GM18499 (cell line): ENCODE data around the gene LRFN2.

Experiments
- ATAC-seq: cut with Tn5 transposase; IDR thresholded peaks from one replicate; pipeline ENCODE4 v1.9.1; 2021; ENCODE audit warnings: moderate number of reproducible peaks; ENCODE audit not compliant: insufficient read depth, unreplicated experiment

Gene LRFN2

DNA sequence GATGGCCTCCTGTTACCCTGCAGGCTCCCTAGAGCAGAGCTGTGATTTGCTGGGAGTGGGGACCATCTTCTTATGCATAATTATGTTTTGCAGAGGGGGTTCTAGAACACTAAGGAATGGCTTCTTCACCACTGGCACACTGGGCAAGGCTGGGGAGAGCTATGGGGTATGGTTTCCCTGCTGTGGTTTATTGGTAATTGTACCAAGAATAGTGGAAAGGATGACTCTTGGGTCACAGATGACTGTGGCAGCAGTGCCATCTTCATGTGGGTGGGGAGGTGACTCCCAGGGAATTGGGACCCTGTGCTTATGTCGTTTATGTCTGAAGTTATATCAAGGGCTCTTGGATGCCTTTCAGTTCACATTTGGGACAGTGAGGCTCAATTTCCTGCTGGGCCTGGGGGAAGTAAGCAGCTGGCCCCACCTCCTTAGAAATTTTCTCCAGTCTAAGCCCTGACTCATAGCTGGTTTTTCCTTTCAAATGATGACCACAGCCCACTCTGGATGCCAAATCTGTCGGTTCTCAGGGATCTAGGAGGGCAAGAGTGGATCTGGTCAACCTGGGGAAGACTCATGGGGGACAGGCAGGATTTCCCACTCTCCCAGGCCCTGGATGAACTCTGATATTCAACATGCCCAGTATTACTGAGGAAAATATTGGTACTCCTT lies 230.8 kb downstream of the LRFN2 start:
- no peak for ATAC-seq

DNA sequence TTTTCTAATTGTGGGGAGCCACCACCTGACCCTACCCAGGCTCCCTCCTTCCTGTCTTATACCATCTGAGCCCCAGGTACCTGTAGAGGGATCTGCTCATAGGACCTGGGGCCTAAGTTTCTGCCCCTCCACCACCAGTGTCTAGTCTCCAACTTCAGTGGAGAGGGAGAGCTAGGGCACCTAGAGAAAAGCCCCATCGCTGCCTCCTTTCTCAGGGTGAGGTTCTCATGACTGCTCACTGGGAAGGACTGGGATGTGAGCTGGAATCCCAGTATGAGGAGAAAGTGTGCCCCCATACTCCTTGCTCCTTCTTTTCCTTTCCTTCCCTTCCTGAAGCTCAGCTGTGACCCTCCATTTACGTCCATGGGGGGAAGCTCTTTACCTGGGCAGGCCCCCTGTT lies 231.6 kb downstream of the LRFN2 start:
- no peak for ATAC-seq

DNA sequence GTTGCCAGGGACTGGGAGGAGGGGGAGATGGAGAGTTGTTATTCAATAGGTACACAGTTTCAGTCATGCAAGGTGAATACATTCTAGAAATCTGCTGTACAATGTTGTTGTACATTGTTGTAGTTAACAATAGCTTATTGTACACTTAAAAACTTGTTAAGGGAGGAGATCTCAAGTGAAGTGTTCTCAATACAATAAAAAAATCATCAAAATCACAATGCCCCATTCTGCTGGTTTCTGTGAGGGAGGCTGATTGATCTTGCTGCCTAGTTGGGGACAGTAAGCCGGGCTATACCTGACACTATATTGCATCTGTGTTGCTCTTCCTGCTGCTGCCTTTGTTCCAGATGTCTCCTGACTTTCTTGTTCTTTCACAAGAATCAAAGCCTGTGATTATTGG lies 232.1 kb downstream of the LRFN2 start:
- no peak for ATAC-seq

DNA sequence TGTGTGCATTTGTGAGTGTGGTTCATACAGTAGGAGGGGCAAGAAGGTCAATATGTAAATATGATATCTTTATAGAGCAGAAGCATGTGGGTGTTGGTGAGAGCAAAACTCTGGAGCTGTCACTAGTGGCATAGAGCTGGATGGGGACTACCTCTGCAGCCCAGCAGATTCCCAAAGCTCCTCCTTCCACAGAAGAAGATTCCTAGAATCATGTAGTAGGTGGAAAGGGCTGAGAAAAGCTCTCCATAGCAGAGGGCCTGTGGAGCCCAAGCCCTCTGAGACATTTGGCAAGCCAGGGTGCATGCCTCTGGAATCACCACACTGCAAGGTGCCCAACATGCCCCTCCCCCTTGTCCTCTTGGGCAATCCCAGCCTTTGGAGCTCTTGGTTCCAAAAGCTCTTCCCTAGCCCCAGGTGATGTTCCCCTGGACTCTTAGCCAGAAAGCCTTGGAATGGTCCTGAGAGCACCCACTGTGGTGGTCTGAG lies 233.2 kb downstream of the LRFN2 start:
- ATAC-seq = no peak

DNA sequence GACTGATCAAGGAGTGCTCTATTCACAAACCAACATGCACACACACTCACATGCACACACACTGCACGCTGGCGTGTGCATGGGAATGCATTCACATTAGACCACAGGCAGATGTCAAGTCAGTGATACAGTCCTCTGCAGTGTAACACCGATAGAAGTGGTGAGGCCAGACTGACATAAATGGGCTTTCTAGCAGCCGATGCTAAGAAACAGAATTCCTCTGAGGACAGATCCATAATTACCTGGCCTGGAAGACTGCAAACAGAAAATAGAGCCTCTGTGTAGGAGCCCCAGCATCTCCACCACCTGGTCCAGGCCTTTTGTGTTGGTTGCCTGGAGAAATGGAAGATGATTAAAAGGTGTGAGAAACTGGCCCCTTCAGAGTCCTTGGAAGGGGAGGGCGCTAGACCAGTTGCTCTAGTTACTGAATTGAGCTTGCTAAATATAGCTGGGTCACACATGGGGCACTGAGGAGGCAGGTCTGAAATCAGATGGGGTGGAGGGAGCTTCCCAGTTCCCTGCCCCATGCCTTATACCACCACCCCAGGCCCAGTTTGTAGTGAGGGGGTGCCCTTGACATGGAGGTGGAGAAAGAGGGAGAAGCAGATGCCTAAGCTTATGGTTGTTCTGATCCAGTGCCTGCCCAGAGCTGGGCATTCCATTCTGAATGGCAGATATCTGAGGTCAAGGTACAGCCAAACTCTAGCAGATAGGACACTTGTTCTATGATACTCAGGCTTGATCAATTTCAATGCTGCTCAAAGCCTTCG lies 233.8 kb downstream of the LRFN2 start:
- ATAC-seq = no peak

DNA sequence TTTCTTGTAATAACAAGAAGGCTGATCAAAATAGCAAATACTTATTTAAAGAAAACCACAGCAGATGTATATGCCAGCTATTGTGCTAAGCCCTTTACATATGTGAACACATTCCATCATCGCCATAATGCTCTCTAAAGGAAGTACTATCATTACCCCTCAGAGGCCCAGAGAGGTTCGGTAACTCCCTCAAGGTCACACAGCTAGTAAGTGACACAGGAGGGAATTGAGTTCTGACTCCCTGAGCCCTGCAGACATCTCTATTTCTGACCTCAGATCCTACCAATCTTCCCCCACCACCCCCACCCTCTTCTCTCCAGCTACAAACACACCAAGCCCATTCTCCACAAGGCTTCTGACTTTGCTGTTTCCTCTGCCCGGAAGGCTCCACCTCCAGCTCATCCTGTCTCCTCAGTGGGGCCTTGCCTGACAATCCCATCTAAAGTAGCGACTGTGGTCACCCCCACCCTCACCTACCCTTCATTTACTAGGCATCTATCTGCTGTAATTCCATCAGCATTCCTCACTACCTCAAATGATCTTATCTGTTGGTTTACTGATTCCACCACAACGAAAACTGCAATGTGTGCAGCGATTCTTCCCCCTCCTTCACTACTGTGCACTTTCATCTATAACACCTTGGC lies 234.5 kb downstream of the LRFN2 start:
- no peak for ATAC-seq

DNA sequence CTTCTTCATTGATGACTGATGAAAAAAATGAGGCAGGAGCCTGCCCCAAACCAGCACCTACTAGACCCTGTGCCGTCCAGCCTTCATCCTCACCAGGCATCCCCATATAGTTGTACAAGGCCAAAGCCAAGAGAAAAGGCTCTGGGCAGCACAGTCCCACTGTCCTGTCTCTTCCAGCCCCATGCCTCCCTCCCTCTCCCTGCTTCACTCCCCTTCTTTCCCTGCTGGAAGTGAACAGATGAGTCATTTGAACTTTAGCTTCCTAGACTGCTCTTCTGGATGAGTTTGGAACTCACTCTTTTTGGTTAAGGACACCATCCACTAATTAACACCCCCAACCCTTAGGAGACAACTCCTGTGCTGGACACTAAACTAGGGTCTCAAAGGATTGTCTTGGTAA lies 235.2 kb downstream of the LRFN2 start:
- ATAC-seq = no peak

DNA sequence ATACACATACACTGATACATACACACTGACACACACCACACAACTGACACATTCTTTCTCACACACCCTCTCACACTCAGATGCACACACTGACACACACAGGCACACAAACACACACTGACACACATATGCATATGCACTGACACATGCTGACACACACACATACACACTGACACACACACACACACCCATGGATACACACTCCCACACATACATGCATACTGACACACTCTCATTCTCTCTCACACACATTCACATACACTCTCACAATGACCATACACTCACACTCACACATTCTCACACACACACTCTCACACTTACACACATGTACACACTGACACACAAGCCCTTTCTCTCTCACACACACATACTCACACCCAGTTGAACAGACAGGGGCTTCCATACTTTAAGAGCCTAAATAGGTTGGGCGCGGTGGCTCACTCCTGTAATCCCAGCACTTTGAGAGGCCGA lies 236.4 kb downstream of the LRFN2 start:
- ATAC-seq = no peak

DNA sequence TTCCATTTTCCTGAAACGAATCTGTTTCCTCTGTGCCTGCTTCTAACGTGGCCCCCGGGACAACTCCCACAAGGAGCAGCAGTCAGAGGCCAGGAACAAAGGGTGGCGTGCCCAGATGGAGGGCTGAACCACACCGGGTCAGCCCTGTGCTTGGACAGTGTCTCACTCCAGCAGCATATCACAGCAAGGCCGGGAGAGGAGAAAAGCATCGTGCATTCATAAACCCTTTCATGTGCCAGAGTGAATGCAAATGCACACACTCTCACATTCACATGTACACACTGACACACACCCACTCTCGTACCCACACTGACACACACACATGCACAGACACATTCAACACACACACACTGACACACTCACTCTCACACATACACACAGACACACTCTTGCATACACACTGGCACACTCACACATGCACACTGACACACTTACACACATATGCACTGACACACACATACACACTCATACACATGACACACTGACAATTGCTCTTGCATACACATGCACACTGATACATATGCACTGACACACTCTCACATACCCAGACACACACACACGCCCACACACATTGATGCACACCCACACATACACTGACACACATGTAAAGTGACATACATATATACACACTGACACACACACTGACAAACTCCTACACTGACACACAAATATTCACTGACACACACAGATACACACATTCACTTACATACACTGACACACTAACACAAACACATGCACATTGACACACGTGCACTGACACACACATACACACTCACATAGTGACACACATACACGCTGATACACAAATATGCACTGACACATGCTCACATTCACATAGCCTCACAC lies 237.0 kb downstream of the LRFN2 start:
- ATAC-seq = no peak

DNA sequence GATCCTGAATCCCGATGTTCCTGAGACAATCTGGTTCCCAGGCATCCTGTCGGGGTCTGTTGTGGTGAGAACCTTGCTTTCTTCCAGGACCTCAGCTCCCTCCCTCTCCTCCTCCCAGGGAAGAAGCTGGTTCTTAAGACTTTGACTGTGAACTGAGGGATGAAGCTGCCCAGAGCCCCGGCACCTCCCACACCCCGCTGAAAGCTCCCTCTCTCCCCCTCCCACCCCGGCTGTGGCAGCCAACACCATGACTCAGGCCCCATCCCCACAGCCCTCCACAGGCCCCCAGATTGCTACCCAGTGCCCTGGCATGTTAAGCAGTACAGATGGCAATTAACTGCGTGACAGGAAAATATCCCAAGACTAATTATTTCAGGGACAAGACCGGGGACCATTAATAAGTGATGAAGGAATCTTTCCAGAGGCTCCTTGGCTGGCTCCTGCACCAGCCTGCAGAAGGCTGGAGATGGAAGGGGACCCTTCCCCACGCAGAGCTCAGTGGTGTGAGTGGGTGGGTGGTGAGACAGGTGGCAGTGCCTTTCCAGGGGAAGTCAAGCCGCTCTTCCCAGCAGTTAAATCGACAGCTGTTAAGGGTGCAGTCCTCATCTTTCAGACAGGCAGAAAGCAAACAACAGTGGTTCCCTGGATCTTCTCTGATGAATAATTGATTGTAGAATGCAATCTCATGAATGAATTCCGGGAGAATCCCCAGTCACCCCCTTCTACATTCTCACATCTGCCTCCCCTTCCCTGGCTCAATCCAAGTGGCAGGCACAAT lies 237.9 kb downstream of the LRFN2 start:
- ATAC-seq = no peak

DNA sequence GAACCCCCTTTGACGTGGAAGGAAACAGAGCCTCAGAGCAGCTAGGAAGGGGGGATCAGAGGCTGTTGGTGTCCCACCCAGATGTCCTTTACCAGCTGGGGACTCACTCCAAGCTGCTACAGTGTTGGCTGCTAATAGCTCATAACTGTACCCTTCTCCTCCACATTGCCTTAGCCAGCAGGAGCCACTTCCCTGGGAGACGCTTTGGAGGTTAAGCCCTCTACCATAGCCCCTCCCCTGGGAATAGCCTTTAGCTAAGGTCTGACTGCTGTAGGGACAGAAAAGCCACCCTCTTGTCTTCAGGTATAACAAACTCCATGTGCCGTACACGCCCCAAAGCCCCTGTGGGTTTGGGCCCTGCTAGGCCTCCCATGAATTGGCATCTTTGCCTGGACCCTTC lies 238.6 kb downstream of the LRFN2 start:
- no peak for ATAC-seq

DNA sequence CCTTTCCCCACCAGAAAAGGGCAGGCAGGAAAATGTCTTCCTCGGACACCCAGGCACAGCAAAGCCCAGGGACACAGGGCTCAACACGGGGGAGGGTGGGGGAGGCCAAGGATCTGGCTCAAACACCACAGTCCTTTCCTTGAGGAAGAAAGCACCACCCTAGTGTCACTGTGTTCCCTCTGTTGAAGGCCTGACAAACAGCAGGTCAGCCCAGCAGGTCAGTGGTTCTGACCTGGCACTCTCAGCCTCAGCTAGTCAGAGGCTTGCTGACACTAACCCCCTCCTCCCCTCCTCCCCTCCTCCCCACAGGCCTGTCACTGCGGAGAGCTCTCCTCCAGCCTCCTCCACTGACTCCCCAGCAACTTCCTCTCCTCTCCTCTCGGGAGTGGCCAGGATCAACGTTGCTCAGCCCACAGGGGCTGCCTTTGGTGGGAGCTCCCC lies 239.6 kb downstream of the LRFN2 start:
- ATAC-seq = no peak

DNA sequence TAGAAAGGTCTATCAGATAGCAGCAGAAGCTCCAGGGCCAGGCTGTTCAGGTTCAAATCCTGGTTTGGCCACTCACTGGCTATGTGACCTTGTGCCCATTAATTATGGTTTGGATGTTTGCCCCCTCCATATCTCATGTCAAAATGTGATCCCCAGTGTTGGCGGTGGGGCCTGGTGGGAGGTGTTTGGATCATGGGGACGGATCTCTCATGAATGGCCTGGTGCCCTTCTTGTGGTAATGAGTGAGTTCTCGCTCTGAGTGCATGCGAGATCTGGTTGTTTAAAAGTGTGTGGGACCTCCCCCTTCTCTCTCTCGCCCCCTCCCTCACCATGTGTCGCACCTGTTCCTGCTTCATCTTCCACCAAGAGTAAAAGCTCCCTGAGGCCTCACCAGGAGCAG lies 240.9 kb downstream of the LRFN2 start:
- ATAC-seq = no peak

DNA sequence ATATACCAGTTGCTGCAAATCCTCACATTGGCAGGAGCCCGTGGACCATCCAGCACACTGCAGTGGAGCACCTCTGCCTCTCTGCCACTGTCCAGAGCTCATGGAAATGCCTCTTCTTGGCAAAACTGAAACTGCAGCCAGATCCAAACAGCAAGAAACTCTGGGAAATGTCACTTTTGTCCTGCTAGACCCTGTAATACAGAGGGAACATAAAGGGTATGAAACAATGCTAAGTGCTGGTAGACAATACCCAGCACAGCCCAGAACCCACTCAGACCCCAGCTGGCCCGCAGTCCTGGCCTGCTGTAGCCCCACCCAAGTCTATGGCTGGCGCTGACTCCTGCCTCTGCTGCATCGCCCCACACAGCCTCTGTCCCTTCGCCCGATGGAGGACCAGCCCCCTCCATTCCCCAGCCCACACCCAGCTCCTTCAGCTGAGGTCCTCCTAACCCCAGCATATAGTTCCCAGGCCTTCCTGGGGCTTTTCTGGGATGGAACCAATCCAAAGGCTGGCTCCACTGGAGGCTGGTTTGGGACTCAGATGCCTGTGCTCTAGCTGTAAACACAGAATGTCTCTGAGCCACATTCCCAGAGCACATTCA lies 242.5 kb downstream of the LRFN2 start:
- ATAC-seq = no peak

DNA sequence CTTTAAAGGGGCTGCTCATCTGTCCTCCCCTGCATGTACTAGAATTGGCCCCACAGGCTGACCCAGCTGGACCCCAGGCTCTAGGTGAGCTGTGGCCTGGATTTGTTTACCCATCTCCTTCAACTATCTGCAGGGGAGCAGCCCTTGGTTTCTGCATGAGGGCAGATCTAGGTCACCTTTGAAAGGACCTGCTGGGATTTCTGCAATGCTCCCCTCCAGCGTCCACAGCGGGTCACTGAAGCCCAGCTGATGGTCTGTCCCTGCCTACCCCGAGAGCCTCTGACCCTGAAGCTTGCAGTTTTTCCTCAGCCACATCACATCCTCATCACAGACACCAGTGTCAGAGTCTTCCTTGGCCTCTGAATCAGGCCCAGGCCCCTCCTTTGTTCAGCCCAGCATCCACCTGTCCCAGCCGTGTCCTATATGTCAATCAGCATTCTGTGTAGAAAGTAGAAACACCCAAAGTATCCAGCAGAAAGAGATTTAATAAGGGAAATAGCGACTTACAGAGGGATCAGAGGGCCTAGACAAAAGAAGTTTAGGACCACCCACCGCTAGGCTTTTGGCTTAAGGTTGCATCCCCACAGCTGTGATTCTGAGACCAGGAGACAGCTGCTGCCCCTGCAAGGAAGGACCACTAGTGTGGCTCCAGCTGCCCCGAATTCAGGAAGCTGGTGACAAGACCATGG lies 243.1 kb downstream of the LRFN2 start:
- ATAC-seq = no peak

DNA sequence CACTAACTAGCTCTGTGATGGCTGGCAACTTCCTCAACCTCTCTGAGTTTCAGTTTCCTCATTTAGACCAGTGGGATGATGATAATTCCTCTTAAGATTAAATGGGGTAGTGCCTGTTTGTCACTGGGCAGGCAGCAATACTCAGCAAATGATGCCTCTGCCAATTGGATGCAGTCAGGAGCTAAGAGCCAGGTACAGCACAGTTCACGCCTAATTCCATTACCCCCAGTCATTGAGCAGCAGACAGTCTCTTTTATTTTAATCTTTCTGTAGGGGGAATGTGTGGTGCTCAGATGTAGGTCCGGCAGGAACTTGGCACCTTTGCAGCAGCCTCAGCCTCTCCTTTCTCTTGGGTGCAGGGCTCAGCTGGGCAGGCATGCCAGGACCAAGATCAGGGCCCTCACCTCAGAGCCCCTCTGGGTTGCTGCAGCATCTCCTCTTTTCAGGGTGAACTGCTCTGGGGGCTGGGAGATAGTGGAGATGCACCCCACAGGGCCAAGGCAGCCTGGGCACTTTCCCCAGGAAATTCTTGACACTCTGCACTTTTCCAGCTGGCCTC lies 243.8 kb downstream of the LRFN2 start:
- ATAC-seq = no peak

DNA sequence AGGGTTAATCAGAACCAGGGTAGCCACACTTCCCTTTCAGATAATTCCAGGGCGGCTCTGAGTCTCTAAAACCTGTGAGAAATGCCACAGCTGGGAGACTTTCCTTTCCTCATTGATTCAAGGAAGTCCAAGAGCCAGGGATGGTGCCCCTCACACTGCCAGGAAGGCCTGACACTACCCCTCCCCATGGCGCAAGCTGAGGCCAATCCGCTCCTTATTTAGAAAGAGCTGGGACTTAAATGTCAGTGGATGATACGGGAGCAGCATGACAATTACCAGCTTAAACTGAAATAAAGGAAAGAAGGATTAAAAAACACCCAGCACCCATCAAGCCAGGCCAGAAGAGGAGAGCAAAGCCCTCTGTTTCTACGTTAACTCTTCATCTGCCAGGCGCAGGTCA lies 244.4 kb downstream of the LRFN2 start:
- ATAC-seq = no peak

DNA sequence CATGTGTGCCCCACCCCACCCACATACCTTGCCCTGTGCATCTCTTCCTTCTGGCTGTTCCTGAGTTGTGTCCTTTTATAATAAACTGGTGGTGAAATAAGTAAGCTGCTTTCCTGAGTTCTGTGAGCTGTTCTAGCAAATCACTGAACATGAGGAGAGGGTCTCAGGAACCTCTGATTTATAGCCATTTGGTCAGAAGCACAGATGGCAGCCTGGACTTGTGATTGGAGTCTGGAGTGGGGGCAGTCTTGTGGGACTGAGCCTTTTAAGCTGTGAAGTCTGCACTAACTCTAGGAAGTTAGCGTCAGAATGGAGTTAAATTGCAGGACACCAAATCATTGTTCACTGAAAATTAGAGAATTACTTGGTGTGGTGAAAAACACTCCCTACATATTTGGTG lies 245.4 kb downstream of the LRFN2 start:
- no peak for ATAC-seq
